ENCODE measurements around the gene CCDC90B. TPM values are rescaled to one million over a fixed set of nuclear protein-coding genes. Genes with fewer than 3 reads are reported as not detected.
A peak's percentile ranks its signal among the peaks of the same experiment; 100 is the strongest.

Gene CCDC90B
- total and polyA plus RNA-seq, 10 of the 15 experiments (the other 5 are each of a cell fraction or from before 2014, with no cell fraction given), result 33.2 to 91.5 (median 59.2) TPM

- Histone ChIP-seq H3K79me2 (ENCODE audit: control insufficient read depth, insufficient read depth, low read length) (peaks cover 30% of the 10 kb centered on the region), H3K36me3 (ENCODE audit: control insufficient read depth in 2 of 2, insufficient read depth in 2 of 2, low read length in 1 of 2) (no peaks in the 10 kb centered on the region; a peak in 1 of 4 replicates), H3K27me3 (replicated peaks in 1 of 2; ENCODE audit: control insufficient read depth in 2 of 2, insufficient read depth in 2 of 2, low read length in 1 of 2) (no peaks in the 10 kb centered on the region), H3K27ac (ENCODE audit: control insufficient read depth, insufficient read depth) (no peak overlapping the region), H3K9ac (ENCODE audit: control insufficient read depth, insufficient read depth, low read length) (no peak overlapping the region), H3K9me3 (replicated peaks; ENCODE audit: control insufficient read depth, insufficient read depth, low read length) (no peaks in the 10 kb centered on the region), H2AFZ (ENCODE audit: control insufficient read depth, low read depth, low read length) (no peak overlapping the region), H3K4me2 (ENCODE audit: control insufficient read depth, insufficient read depth) (peak overlapping the region; percentile 31), H3K4me1 (ENCODE audit: control insufficient read depth, insufficient read depth, low read length) (peaks cover 2% of the 10 kb centered on the region), H4K20me1 (ENCODE audit: control insufficient read depth, insufficient read depth) (no peaks in the 10 kb centered on the region), H3K4me3 (no peak overlapping the region)
- FAIRE-seq, result no peak
- ATAC-seq, result no peak
- BruUV-seq (replicated peaks), result no TSS peak
- SMC1A ChIA-PET (ENCODE audit: uncharacterized antibody, unreplicated experiment), result interaction anchor here (0.9 to 5.0 kb wide), 6 partner anchors 8 to 31 kb away, joined by 3 to 24 read pairs (median 4); no protein-coding TSS in a partner anchor
- 74% methylated on average over 4 of the region's 4 CpGs for WGBS (ENCODE audit: insufficient coverage, insufficient replicate concordance, low lambda C conversion rate, missing lambda C conversion rate)
- intact Hi-C loops (cut with micrococcal nuclease; ENCODE audit: unreplicated experiment) (loop anchor here (10.0 kb wide), 1 partner anchor 693 kb away; no protein-coding TSS in a partner anchor), in situ Hi-C loops (cut with MboI) (loop anchor here (10.0 kb wide), 1 partner anchor 377 kb away; the partner anchor contains the start of genes DDIAS and PRCP)
- CTCF ChIA-PET, result interaction anchor here (0.6 to 3.4 kb wide), 12 partner anchors 8 to 536 kb away, joined by 3 to 25 read pairs (median 4); no protein-coding TSS in a partner anchor
- TF ChIP-seq ATF3 (IDR thresholded peaks at IDR 0.05; ENCODE audit: borderline replicate concordance, extremely low read depth, low read depth, low read length), result no peak
- no peak for TF ChIP-seq MLLT1 (IDR thresholded peaks at IDR 0.05)
- no peak for TF ChIP-seq SMARCA5 (IDR thresholded peaks at IDR 0.05)
- TF ChIP-seq POU2F2 (IDR thresholded peaks at IDR 0.05; ENCODE audit: borderline replicate concordance, low read depth, low read length), result no peak
- TF ChIP-seq MYC (IDR thresholded peaks at IDR 0.05; ENCODE audit: insufficient read depth, insufficient read length, insufficient replicate concordance, low read length, severe bottlenecking), result no peak
- no peak for TF ChIP-seq CREB1 (IDR thresholded peaks at IDR 0.05; ENCODE audit: low read depth)
- TF ChIP-seq GABPA (IDR thresholded peaks at IDR 0.05; ENCODE audit: low read depth), result no peak
- TF ChIP-seq HDGF (IDR thresholded peaks at IDR 0.05), result no peak
- no peak for TF ChIP-seq SREBF2 (IDR thresholded peaks at IDR 0.05; ENCODE audit: low read length)
- TF ChIP-seq MTA2 (IDR thresholded peaks at IDR 0.05; ENCODE audit: low read depth), result no peak
- no peak for TF ChIP-seq ATF7 (IDR thresholded peaks at IDR 0.05; ENCODE audit: low read depth)
- no peak for TF ChIP-seq JUNB (IDR thresholded peaks at IDR 0.05)
- TF ChIP-seq ZNF207 (IDR thresholded peaks at IDR 0.05; ENCODE audit: borderline replicate concordance), result no peak
- no peak for TF ChIP-seq CHD1 (IDR thresholded peaks at IDR 0.05; ENCODE audit: low read depth, low read length)
- no peak for TF ChIP-seq BCLAF1 (IDR thresholded peaks at IDR 0.05)
- TF ChIP-seq HDAC6 (IDR thresholded peaks at IDR 0.05; ENCODE audit: unreplicated experiment), result no peak
- RAD21 ChIA-PET (ENCODE audit: unreplicated experiment), result interaction anchor here (0.6 to 4.6 kb wide), 5 partner anchors 10 to 451 kb away, joined by 3 to 17 read pairs (median 4); partner anchors contain the start of gene DDIAS
- no peak for DNase-seq (ENCODE audit: low read depth, low spot score)
- POLR2A ChIA-PET, result interaction anchor here (0.9 to 1.6 kb wide), 3 partner anchors 9 to 125 kb away, joined by 3 to 5 read pairs (median 5); partner anchors contain the start of gene PCF11
Measured at GRCh38 chr11:83282084-83282716, 4.0 kb downstream of the CCDC90B start.
